Ovary (tissue), 3 donors: ENCODE measurements around the gene ZNF423.

Source experiments
- EP300 ChIP-seq: sonication (generic); formaldehyde crosslinking; IDR thresholded peaks from one replicate; pipeline ENCODE4 v1.6.1; 2017; ENCODE audit warnings: antibody characterized with exemption
- POLR2A ChIP-seq: fragments of 450-650 bp; IDR thresholded peaks from one replicate; pipeline ENCODE4 v1.6.1; 2017; ENCODE audit warnings: antibody characterized with exemption, mild to moderate bottlenecking, moderate library complexity
- TF ChIP-seq, protein P1 (sequence below), 3 donors: fragments of 450-650 bp in 2 of 3; fragments of 200-600 bp in 1 of 3; IDR thresholded peaks; one replicate each; pipeline versions ENCODE4 v1.5.1 to v1.8.0; 2016 to 2022; ENCODE audit warnings: antibody characterized with exemption in 3 of 3, mild to moderate bottlenecking in 1 of 3
- donor health status: DM: no; HTN: no; CAD: no.

DNA sequence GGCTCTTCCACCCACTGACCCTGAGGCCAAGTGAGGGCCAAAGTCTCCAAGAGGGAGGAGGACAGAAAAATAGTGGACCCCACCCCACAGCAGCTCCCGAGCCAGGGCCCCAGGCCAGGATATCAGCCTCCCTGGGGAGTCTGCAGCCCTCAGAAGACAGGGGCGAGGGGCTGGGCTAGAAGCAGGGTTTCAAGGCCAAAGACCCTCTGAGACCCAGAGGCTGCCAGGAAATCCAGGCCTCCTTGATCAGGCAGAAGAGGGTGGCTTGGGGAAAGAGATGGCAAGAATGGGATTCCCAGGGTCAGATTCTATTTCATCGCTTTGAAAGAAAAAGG is 156.1 kb downstream of the ZNF423 start:
- TF ChIP-seq, protein P1, sequence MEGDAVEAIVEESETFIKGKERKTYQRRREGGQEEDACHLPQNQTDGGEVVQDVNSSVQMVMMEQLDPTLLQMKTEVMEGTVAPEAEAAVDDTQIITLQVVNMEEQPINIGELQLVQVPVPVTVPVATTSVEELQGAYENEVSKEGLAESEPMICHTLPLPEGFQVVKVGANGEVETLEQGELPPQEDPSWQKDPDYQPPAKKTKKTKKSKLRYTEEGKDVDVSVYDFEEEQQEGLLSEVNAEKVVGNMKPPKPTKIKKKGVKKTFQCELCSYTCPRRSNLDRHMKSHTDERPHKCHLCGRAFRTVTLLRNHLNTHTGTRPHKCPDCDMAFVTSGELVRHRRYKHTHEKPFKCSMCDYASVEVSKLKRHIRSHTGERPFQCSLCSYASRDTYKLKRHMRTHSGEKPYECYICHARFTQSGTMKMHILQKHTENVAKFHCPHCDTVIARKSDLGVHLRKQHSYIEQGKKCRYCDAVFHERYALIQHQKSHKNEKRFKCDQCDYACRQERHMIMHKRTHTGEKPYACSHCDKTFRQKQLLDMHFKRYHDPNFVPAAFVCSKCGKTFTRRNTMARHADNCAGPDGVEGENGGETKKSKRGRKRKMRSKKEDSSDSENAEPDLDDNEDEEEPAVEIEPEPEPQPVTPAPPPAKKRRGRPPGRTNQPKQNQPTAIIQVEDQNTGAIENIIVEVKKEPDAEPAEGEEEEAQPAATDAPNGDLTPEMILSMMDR (IDR thresholded peaks at IDR 0.05): no peak
- no peak for TF ChIP-seq POLR2A
- TF ChIP-seq EP300: no peak
